Measurements from ENCODE around the gene UTS2B.

DNA sequence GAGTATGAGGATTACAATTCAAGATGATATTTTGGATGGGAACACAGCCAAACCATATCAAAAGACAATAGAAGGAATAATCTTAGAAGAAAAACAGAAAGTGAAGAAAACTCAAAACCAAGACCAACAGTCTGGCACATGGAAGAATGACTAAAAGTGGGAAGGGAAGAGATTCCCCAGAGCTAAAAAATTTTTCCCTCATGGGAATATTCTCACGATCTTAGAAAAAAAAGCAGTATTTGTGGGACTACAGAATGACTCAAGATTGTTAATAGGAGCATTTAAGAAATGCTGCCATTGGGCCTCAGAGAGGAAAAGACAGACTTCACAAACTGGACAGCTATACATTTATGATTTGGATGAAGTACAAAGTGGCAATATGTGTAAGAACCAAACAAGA is 113.0 kb downstream of the UTS2B start:
- TF ChIP-seq CREB1 (CRISPR knock-in tag; IDR thresholded peaks at IDR 0.05; ENCODE audit: low read depth) (no peak), POLR2AphosphoS5 (IDR thresholded peaks at IDR 0.05; ENCODE audit: low read depth) (no peak), JUNB (IDR thresholded peaks at IDR 0.05; ENCODE audit: unreplicated experiment) (no peak), EZH2 (IDR thresholded peaks at IDR 0.05; ENCODE audit: low read depth, unreplicated experiment) (no peak)
- TF ChIP-seq, protein P1, sequence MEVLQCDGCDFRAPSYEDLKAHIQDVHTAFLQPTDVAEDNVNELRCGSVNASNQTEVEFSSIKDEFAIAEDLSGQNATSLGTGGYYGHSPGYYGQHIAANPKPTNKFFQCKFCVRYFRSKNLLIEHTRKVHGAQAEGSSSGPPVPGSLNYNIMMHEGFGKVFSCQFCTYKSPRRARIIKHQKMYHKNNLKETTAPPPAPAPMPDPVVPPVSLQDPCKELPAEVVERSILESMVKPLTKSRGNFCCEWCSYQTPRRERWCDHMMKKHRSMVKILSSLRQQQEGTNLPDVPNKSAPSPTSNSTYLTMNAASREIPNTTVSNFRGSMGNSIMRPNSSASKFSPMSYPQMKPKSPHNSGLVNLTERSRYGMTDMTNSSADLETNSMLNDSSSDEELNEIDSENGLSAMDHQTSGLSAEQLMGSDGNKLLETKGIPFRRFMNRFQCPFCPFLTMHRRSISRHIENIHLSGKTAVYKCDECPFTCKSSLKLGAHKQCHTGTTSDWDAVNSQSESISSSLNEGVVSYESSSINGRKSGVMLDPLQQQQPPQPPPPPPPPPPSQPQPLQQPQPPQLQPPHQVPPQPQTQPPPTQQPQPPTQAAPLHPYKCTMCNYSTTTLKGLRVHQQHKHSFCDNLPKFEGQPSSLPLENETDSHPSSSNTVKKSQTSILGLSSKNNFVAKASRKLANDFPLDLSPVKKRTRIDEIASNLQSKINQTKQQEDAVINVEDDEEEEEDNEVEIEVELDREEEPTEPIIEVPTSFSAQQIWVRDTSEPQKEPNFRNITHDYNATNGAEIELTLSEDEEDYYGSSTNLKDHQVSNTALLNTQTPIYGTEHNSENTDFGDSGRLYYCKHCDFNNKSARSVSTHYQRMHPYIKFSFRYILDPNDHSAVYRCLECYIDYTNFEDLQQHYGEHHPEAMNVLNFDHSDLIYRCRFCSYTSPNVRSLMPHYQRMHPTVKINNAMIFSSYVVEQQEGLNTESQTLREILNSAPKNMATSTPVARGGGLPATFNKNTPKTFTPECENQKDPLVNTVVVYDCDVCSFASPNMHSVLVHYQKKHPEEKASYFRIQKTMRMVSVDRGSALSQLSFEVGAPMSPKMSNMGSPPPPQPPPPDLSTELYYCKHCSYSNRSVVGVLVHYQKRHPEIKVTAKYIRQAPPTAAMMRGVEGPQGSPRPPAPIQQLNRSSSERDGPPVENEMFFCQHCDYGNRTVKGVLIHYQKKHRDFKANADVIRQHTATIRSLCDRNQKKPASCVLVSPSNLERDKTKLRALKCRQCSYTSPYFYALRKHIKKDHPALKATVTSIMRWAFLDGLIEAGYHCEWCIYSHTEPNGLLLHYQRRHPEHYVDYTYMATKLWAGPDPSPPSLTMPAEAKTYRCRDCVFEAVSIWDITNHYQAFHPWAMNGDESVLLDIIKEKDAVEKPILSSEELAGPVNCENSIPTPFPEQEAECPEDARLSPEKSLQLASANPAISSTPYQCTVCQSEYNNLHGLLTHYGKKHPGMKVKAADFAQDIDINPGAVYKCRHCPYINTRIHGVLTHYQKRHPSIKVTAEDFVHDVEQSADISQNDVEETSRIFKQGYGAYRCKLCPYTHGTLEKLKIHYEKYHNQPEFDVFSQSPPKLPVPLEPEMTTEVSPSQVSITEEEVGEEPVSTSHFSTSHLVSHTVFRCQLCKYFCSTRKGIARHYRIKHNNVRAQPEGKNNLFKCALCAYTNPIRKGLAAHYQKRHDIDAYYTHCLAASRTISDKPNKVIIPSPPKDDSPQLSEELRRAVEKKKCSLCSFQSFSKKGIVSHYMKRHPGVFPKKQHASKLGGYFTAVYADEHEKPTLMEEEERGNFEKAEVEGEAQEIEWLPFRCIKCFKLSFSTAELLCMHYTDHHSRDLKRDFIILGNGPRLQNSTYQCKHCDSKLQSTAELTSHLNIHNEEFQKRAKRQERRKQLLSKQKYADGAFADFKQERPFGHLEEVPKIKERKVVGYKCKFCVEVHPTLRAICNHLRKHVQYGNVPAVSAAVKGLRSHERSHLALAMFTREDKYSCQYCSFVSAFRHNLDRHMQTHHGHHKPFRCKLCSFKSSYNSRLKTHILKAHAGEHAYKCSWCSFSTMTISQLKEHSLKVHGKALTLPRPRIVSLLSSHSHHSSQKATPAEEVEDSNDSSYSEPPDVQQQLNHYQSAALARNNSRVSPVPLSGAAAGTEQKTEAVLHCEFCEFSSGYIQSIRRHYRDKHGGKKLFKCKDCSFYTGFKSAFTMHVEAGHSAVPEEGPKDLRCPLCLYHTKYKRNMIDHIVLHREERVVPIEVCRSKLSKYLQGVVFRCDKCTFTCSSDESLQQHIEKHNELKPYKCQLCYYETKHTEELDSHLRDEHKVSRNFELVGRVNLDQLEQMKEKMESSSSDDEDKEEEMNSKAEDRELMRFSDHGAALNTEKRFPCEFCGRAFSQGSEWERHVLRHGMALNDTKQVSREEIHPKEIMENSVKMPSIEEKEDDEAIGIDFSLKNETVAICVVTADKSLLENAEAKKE (CRISPR knock-in tag; IDR thresholded peaks at IDR 0.05): no peak
- TF ChIP-seq, protein P2, sequence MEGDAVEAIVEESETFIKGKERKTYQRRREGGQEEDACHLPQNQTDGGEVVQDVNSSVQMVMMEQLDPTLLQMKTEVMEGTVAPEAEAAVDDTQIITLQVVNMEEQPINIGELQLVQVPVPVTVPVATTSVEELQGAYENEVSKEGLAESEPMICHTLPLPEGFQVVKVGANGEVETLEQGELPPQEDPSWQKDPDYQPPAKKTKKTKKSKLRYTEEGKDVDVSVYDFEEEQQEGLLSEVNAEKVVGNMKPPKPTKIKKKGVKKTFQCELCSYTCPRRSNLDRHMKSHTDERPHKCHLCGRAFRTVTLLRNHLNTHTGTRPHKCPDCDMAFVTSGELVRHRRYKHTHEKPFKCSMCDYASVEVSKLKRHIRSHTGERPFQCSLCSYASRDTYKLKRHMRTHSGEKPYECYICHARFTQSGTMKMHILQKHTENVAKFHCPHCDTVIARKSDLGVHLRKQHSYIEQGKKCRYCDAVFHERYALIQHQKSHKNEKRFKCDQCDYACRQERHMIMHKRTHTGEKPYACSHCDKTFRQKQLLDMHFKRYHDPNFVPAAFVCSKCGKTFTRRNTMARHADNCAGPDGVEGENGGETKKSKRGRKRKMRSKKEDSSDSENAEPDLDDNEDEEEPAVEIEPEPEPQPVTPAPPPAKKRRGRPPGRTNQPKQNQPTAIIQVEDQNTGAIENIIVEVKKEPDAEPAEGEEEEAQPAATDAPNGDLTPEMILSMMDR (conservative IDR thresholded peaks at IDR 0.05; ENCODE audit: low read depth in 2 of 2): no peak

Data from GM23338 (cell line).